K562 (cell line): ENCODE data around the gene BCAN. TPM values are rescaled to one million over a fixed set of nuclear protein-coding genes. Genes with fewer than 3 reads are reported as not detected.

Experiments
- BACH1 ChIP-seq: fragments of 200-800 bp; sonication (Bioruptor generic); IDR thresholded peaks from 2 replicates; pipeline ENCODE4 v1.6.1; 2016; ENCODE audit warnings: missing genetic modification characterization, missing compliant biosample characterization
- BRCA1 ChIP-seq, 2 experiments: fragments of 450-650 bp in 1 of 2; sonication (generic) in 1 of 2; formaldehyde crosslinking in 1 of 2; IDR thresholded peaks; 2 replicates each; pipeline versions ENCODE4 v1.5.0 to v1.6.1; 2017 to 2020; ENCODE audit warnings: mild to moderate bottlenecking in 1 of 2, missing genetic modification reagents in 1 of 2
- BRD4 ChIP-seq: fragments of 200-600 bp; sonication (generic); IDR thresholded peaks from 2 replicates; pipeline ENCODE4 v1.6.1; 2017; ENCODE audit warnings: inconsistent platforms
- CTBP1 ChIP-seq: fragments of 450-650 bp; IDR thresholded peaks from 2 replicates; pipeline ENCODE4 v1.6.1; 2016; ENCODE audit warnings: borderline replicate concordance
- ELF1 ChIP-seq: fragments of 200-800 bp; sonication (Bioruptor generic); IDR thresholded peaks from 2 replicates; pipeline ENCODE4 v1.6.1; 2016; ENCODE audit warnings: missing genetic modification characterization, missing compliant biosample characterization
- GTF2A2 ChIP-seq: IDR thresholded peaks from 2 replicates; pipeline ENCODE4 v1.6.1; 2016; ENCODE audit warnings: mild to moderate bottlenecking, missing genetic modification characterization, missing compliant biosample characterization
- GTF2E2 ChIP-seq: fragments of 200-800 bp; sonication (Bioruptor generic); IDR thresholded peaks from 2 replicates; pipeline ENCODE4 v1.6.1; 2016; ENCODE audit warnings: missing genetic modification characterization, missing compliant biosample characterization
- HNRNPUL1 ChIP-seq: fragments of 200-400 bp; formaldehyde crosslinking; IDR thresholded peaks from 2 replicates; pipeline ENCODE4 v1.6.1; 2017; ENCODE audit warnings: low read length
- RAD21 ChIP-seq, 2 experiments: fragments of 250-450 bp in 1 of 2; fragments of 450-650 bp in 1 of 2; sonication (Bioruptor Pico) in 1 of 2; formaldehyde crosslinking in 1 of 2; IDR thresholded peaks in 1 of 2; conservative IDR thresholded peaks in 1 of 2; 2 replicates each; pipeline versions ENCODE4 v1.4.0 to v1.8.0; 2020 to 2022; ENCODE audit warnings: mild to moderate bottlenecking in 2 of 2, moderate library complexity in 1 of 2
- RBBP5 ChIP-seq: fragments of 200-600 bp; sonication (generic); IDR thresholded peaks from 2 replicates; pipeline ENCODE4 v1.6.1; 2012; ENCODE audit warnings: borderline replicate concordance, mild to moderate bottlenecking, low read length, control low read depth, inconsistent platforms; ENCODE audit not compliant: insufficient read depth, poor library complexity, severe bottlenecking
- RBFOX2 ChIP-seq: fragments of 200-400 bp; formaldehyde crosslinking; IDR thresholded peaks from 2 replicates; pipeline ENCODE4 v1.6.1; 2017; ENCODE audit warnings: low read depth, mild to moderate bottlenecking, low read length, moderate library complexity
- SP1 ChIP-seq: sonication (generic); formaldehyde crosslinking; IDR thresholded peaks from 2 replicates; pipeline ENCODE4 v1.8.1; 2022; ENCODE audit warnings: mild to moderate bottlenecking, missing genetic modification reagents
- ZBTB7A ChIP-seq: IDR thresholded peaks from 2 replicates; pipeline ENCODE4 v1.6.1; 2011; ENCODE audit warnings: low read depth, mild to moderate bottlenecking, low read length, moderate library complexity, borderline replicate concordance; ENCODE audit not compliant: control insufficient read depth
- ZNF133 ChIP-seq: fragments of 250-450 bp; sonication (Bioruptor Pico); IDR thresholded peaks from 2 replicates; pipeline ENCODE4 v1.4.0; 2020; ENCODE audit warnings: mild to moderate bottlenecking
- ZNF316 ChIP-seq: fragments of 450-650 bp; IDR thresholded peaks from 2 replicates; pipeline ENCODE4 v1.6.1; 2016
- polyA plus RNA-seq, 8 experiments: library from polyadenylated mRNA; depleted of rRNA in 4 of 8; stranded (reverse) in 5 of 8; unstranded in 3 of 8; fragments of >200 nt; fragmentation: Nextera tagmentation in 2 of 8; fragmentation: Illumina TruSeq in 1 of 8; extraction: Ambion mirVana in 2 of 8; extraction: Trizol in 1 of 8; gene quantifications; 2 replicates each; pipeline versions ENCODE4 v1.2.1 to v1.2.3, GENCODE V29; 2011 to 2014; ENCODE audit warnings: inconsistent platforms in 1 of 8, missing spikeins in 1 of 8
- total RNA-seq, 7 experiments: library from RNA; depleted of rRNA in 6 of 7; stranded (reverse); fragments of >200 nt in 6 of 7; fragmentation: Illumina TruSeq in 2 of 7; extraction: Trizol in 2 of 7; gene quantifications; 2 replicates each; pipeline versions ENCODE4 v1.2.1 to v1.2.3, GENCODE V29; 2011 to 2021; ENCODE audit warnings: low replicate concordance in 1 of 7
- TF ChIP-seq, protein P1 (sequence below): sonication (generic); formaldehyde crosslinking; IDR thresholded peaks from 2 replicates; pipeline ENCODE4 v1.8.0; 2022; ENCODE audit warnings: missing genetic modification reagents, mild to moderate bottlenecking, moderate library complexity, borderline replicate concordance
- TF ChIP-seq, protein P2 (sequence below): fragments of 250-450 bp; sonication (Bioruptor Pico); IDR thresholded peaks from 2 replicates; pipeline ENCODE4 v1.4.0; 2020; ENCODE audit warnings: mild to moderate bottlenecking, moderate library complexity, borderline replicate concordance
- TF ChIP-seq, protein P3 (sequence below): fragments of 450-650 bp; IDR thresholded peaks from 2 replicates; pipeline ENCODE4 v1.6.1; 2016; ENCODE audit warnings: missing biosample characterization, missing genetic modification characterization
- TF ChIP-seq, protein P4 (sequence below): fragments of 250-450 bp; sonication (Bioruptor Pico); IDR thresholded peaks from 2 replicates; pipeline ENCODE4 v1.5.0; 2021; ENCODE audit warnings: mild to moderate bottlenecking, borderline replicate concordance

The BCAN gene
- total and polyA plus RNA-seq, 9 of the 15 experiments (the other 6 are each of a cell fraction or from before 2014, with no cell fraction given) = 0.04 to 0.33 (median 0.14) TPM; not detected in 5

DNA sequence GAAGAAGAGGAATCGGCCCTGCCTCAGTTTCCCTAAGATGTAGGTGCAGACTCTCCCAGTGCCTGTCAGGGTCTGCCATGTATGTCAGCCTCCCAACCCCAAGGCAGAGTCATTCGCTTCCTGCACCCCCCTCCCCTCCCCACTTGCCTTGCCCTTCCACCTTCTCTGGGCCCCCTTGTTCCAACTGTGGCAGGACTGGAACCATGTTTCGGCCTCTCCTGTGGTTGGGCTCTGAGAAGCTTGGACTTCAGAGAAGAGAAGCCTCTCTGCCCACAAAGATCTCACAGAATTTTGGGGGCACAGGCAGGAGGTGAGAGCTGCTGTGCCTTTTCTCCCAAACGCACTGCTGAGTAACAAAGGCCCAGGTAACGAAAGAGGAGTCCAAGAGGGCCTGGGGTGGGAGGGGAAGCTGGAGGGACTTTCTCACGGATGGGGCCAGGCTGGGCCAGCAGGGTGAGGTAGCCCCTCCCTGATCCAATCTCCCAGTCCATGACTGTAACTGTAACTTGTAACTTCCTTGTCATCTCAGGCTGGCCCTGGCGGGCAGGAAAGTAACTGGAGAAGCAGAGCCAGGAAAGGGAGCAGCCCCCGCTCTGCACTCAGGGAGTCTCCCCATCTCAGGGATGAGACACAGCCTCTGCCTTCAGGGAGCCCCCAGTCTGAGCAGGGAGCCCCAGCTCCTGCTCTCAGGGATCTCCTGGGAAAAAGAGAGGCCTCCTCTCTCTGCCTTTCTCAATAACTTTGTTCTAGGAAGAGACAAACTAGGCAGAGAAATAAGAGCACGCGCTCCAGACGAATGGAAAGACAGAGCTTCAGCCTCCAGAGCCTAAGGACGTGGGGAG is 52.2 kb downstream of the BCAN start (continued):
- TF ChIP-seq, protein P1, sequence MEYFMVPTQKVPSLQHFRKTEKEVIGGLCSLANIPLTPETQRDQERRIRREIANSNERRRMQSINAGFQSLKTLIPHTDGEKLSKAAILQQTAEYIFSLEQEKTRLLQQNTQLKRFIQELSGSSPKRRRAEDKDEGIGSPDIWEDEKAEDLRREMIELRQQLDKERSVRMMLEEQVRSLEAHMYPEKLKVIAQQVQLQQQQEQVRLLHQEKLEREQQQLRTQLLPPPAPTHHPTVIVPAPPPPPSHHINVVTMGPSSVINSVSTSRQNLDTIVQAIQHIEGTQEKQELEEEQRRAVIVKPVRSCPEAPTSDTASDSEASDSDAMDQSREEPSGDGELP (CRISPR knock-in tag) = peak; percentile 70; the same call in 1 of the 2 replicates
- no peak for TF ChIP-seq BRD4
- peak; percentile 67; the same call in 1 of the 2 replicates for TF ChIP-seq BACH1 (tag)
- TF ChIP-seq GTF2A2 = peak; percentile 80; the same call in 1 of the 2 replicates
- TF ChIP-seq, protein P2, sequence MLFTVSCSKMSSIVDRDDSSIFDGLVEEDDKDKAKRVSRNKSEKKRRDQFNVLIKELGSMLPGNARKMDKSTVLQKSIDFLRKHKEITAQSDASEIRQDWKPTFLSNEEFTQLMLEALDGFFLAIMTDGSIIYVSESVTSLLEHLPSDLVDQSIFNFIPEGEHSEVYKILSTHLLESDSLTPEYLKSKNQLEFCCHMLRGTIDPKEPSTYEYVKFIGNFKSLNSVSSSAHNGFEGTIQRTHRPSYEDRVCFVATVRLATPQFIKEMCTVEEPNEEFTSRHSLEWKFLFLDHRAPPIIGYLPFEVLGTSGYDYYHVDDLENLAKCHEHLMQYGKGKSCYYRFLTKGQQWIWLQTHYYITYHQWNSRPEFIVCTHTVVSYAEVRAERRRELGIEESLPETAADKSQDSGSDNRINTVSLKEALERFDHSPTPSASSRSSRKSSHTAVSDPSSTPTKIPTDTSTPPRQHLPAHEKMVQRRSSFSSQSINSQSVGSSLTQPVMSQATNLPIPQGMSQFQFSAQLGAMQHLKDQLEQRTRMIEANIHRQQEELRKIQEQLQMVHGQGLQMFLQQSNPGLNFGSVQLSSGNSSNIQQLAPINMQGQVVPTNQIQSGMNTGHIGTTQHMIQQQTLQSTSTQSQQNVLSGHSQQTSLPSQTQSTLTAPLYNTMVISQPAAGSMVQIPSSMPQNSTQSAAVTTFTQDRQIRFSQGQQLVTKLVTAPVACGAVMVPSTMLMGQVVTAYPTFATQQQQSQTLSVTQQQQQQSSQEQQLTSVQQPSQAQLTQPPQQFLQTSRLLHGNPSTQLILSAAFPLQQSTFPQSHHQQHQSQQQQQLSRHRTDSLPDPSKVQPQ (CRISPR knock-in tag) = no peak
- TF ChIP-seq SP1 (CRISPR knock-in tag) = no peak
- no peak for TF ChIP-seq RBBP5
- no peak for TF ChIP-seq HNRNPUL1
- TF ChIP-seq, protein P3, sequence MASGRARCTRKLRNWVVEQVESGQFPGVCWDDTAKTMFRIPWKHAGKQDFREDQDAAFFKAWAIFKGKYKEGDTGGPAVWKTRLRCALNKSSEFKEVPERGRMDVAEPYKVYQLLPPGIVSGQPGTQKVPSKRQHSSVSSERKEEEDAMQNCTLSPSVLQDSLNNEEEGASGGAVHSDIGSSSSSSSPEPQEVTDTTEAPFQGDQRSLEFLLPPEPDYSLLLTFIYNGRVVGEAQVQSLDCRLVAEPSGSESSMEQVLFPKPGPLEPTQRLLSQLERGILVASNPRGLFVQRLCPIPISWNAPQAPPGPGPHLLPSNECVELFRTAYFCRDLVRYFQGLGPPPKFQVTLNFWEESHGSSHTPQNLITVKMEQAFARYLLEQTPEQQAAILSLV = peak; percentile 80; the same call in 1 of the 2 replicates
- peak; percentile 60; the same call in 1 of the 2 replicates for TF ChIP-seq ELF1 (tag)
- no peak for TF ChIP-seq BRCA1 (IDR thresholded peaks at IDR 0.05)
- TF ChIP-seq BRCA1 (CRISPR knock-in tag; IDR thresholded peaks at IDR 0.05) = no peak
- TF ChIP-seq, protein P4, sequence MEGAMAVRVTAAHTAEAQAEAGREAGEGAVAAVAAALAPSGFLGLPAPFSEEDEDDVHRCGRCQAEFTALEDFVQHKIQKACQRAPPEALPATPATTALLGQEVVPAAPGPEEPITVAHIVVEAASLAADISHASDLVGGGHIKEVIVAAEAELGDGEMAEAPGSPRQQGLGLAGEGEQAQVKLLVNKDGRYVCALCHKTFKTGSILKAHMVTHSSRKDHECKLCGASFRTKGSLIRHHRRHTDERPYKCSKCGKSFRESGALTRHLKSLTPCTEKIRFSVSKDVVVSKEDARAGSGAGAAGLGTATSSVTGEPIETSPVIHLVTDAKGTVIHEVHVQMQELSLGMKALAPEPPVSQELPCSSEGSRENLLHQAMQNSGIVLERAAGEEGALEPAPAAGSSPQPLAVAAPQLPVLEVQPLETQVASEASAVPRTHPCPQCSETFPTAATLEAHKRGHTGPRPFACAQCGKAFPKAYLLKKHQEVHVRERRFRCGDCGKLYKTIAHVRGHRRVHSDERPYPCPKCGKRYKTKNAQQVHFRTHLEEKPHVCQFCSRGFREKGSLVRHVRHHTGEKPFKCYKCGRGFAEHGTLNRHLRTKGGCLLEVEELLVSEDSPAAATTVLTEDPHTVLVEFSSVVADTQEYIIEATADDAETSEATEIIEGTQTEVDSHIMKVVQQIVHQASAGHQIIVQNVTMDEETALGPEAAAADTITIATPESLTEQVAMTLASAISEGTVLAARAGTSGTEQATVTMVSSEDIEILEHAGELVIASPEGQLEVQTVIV (CRISPR knock-in tag) = no peak
- peak; percentile 67 for TF ChIP-seq CTBP1
- TF ChIP-seq ZNF316 = peak; percentile 85
- no peak for TF ChIP-seq GTF2E2 (tag)
- TF ChIP-seq ZNF133 = no peak
- peak in 1 of 2 experiments; percentile 20; a peak in 1 of 4 replicates for TF ChIP-seq RAD21 (CRISPR knock-in tag; conservative IDR thresholded peaks at IDR 0.05 in 1 of 2, IDR thresholded peaks at IDR 0.05 in 1 of 2)
- TF ChIP-seq ZBTB7A = peak; percentile 83; the same call in 1 of the 2 replicates
- peak; percentile 53 for TF ChIP-seq RBFOX2
